Umbilical cord (tissue), 2 donors: ENCODE data around the gene UGCG. TPM values are rescaled to one million over a fixed set of nuclear protein-coding genes. Genes with fewer than 3 reads are reported as not detected.
"Not testable (repeated sequence)": the region's sequence is repeated elsewhere in the genome, so short reads cannot be mapped to it uniquely, and the experiment has no call there.

Experiments used
- DNase-seq: peaks from one replicate; pipeline ENCODE4 v3.0.0-alpha.2; 2015; ENCODE audit warnings: low spot score
- total RNA-seq: library from RNA; depleted of rRNA; stranded (reverse); fragments of >200 nt; gene quantifications from one replicate; pipeline ENCODE4 v1.2.3, GENCODE V29; 2014; ENCODE audit warnings: low replicate concordance; ENCODE audit not compliant: insufficient read depth

Gene UGCG
- total RNA-seq, 1 donor from 2014 or later = 61.6 TPM

DNA sequence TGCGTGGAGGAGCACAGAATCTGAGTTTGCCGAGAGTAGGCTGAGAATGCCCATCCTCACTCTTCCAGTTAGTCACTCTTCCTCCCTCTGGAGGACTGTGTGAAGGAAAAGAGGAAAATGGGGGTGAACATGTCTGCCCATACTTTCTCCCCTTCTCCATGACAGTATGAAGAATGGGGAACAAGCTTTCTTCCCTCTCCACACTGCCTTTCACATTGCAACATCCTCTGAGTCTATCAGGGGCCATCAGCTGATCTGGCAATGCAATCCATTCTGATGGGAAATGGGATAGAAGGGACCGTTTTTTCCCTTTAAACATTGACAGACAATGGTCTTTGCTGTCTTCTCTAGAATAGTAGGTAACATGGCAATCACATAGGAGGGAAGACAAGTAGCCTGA lies 56.8 kb downstream of the UGCG start:
- no peak for DNase-seq

GRCh38 chr9:111955048-111955447 lies 58.4 kb downstream of the UGCG start:
- no peak for DNase-seq

DNA sequence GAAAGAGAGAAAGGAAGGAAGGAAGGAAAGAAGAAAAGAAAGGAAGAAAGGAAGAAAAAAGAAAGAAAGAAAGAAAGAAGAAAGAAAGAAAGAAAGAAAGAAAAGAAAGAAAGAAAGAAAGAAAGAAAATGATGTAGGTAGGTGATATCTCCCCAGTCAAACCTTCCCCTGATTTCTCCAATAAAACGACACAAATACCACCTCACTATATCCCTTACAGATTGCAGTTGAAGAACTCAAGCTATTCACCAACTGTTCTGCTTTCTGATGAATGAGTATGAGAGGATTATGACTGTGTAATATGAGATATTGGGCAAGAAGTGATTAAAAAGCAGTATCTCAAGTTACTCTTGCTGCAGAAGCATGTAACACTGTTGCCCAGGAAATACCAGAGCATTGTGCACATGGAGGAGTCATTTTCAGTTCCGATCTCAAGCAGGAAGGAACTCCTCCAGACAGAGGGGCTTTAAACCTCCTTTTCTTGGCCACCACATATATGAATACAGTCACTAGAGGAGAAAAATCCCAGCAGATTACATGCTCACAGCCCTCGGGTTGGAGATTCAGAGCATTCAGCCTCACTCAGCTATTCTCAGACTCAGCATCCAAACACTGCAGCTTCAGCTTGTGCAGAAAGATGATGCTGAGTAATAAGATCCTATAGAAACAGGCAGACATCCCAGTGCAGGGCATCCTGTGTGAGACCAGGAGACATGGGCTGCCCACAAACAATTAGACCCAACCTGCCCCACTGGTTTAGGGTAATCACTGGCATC lies 61.4 kb downstream of the UGCG start:
- DNase-seq = peak; percentile 88

- no peak for DNase-seq
These were observed 63.1 kb downstream of the UGCG start for GRCh38 chr9:111959468-111960359.

GRCh38 chr9:111960485-111960884 lies 63.9 kb downstream of the UGCG start:
- not testable (repeated sequence) for DNase-seq

GRCh38 chr9:111961009-111961408 lies 64.4 kb downstream of the UGCG start:
- DNase-seq = no peak

DNA sequence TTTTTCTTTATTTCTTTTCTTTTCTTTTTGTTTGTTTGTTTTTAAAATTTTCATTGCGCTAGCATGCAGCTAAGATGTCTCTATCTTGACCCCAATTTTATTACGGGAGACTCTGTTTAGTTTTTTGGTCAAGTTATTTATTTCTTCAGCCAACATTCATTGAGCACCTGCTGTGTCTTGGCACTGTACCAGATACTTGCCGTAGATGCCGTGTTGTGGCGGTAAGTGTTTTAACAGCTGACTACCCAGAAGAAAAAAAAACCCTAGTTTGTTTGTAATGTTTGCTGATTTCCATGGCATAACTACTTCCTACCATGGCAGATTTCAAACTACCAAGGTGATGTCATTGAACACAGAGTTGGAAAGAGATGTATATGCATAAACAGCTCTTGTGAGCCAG lies 65.0 kb downstream of the UGCG start:
- DNase-seq = no peak

GRCh38 chr9:111962021-111962420 lies 65.4 kb downstream of the UGCG start:
- no peak for DNase-seq

- no peak for DNase-seq
These were observed 67.4 kb downstream of the UGCG start for GRCh38 chr9:111963995-111964394.

DNA sequence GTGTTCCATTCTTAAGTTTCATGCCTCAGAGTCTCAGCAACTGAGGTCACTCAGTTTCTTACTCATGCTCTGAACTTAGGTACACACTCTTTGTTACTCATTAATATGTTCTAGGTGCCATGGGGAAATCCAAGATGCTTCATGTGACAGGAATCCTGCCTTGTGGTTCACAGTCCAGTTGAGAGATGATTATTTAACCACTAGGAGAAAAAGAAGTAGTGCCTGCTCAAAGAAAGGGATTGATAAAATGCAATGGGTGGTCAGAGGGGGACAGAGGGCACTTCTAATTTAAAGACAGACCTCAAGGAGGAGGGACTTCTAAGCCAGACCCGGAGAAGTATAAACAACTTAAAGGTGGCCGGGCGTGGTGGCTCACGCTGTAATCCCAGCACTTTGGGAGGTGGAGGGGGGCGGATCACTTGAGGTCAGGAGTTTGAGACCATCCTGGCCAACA lies 69.0 kb downstream of the UGCG start:
- DNase-seq = no peak

DNA sequence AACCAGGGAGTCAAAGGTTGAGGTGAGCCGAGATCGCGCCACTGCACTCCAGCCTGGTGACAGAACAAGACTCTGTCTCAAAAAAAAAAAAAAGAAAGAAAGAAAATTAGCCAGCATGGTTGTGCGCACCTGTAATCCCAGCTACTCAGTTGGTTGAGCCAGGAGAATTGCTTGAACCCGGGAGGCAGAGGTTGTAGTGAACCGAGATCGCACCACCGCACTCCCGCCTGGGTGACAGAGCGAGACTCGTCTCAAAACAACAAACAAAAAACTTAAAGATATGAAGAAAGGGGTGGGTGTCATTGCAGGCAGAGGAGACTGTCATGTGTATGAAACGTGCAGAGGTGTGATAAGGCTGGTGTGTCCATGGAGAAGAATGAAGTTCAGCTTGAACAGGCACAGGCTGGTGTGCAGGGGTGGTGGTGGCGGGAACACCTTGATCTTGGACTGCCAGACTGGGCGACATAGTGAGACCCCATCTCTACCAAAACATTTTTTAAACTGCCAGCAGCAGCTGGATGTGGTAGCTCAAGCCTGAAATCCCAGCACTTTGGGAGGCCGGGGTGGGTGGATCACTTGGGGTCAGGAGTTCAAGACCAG lies 69.6 kb downstream of the UGCG start:
- no peak for DNase-seq

GRCh38 chr9:111966861-111967291 lies 70.3 kb downstream of the UGCG start:
- DNase-seq = no peak

DNA sequence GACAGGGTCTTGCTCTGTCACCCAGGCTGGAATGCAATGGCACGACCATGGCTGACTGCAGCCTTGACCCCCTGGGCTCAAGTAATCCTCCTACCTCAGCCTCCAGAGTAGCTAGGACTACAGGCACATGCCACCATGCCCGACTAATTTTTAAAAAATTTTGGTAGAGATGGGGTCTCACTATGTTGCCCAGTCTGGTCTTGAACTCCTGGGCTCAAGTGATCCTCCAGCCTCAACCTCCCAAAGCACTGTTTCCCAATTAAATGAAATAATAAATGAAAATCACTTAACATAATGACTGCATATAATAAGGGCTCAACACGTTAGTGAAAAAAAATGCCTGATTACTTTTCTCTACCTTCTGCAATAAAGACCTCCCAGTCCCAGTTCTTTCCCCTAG lies 71.0 kb downstream of the UGCG start:
- DNase-seq = no peak

DNA sequence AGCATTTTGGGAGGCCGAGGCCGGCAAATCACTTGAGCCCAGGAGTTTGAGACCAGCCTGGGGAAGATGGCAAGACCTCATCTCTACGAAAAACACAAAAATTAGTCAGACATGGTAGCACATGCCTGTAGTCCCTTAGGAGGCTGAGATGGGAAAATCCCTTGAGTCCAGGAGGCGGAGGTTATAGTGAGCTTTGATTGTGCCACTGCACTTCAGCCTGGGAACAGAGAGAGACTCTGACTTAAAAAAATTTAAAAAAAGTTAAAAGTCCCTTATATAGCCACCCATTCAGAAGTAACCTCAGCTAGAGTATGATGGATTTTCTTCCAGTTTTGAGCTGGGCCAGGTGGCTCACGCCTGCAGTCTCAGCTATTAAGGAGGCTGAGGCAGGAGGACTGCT lies 72.4 kb downstream of the UGCG start:
- no peak for DNase-seq

- DNase-seq = no peak
These were observed 73.0 kb downstream of the UGCG start for GRCh38 chr9:111969622-111970021.

DNA sequence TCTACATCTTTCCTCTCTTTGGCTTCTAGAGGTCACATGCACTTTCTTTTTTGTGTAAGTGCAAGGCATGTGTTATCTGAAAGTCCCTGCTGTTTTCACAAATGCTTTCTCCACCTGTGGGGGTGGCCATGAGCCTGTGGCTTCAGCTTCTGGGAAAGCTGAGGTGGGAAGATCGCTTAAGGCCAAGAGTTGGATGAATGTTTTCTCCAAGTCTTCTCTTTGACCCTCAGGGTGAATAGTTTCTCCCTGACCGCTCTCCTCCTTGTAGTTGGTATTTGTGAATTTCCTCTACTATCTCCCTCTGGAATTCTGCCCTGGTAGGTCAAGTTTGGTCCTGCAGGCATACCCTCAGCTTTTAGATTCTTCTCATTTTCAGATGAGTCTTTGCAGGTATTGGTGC lies 74.2 kb downstream of the UGCG start:
- no peak for DNase-seq

- no peak for DNase-seq
These were observed 77.6 kb downstream of the UGCG start for GRCh38 chr9:111974092-111974681.

- DNase-seq = no peak
These were observed 79.1 kb downstream of the UGCG start for GRCh38 chr9:111975709-111976108.

GRCh38 chr9:111978616-111979015 lies 82.0 kb downstream of the UGCG start:
- no peak for DNase-seq

GRCh38 chr9:111979561-111979960 lies 82.9 kb downstream of the UGCG start:
- no peak for DNase-seq

DNA sequence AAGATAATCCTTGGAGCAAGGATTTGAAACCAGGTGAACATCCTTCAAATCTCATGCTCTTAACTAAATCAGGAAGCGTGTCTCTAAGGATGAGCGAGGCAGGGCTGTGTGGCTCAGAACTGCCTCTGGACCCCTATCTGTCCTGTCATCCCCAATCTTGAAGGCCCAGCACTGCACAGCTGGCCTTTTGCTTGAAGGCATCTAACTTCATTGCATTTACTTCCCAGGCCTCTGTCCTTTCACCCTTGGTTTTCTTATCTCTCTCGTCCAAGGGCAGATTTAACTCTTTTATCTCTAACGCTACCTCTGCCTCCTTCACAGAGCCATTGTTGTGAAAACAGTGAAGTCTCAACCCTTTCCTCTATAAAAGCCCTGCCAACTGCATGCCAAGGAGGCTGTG lies 83.8 kb downstream of the UGCG start:
- no peak for DNase-seq

DNA sequence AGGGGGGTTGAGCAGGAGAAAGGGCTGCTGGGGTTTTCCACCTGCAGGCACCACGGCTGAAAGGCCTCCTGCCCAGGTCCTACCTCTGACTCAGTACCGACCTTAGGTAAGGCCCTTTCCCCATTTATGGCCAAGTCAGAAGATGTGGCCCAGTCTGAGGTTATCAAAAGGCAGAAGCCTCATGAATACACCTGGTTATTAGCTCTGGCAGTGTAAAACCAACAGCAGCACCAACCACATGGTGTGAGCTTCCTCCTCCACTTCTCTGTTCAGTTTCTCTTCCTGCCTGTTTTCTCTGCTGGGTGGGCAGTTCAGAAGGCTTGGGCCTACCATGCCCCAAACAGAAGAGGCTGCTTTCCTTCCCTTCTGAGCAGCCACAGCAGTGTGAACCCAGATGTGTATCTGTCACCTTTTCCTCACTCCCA lies 86.9 kb downstream of the UGCG start:
- DNase-seq = no peak
